Measurements from ENCODE around the gene GRIN2A. TPM values are rescaled to one million over a fixed set of nuclear protein-coding genes. Genes with fewer than 3 reads are reported as not detected.

GRIN2A gene
- total RNA-seq, 2 experiments from 2014 or later, result not detected

DNA sequence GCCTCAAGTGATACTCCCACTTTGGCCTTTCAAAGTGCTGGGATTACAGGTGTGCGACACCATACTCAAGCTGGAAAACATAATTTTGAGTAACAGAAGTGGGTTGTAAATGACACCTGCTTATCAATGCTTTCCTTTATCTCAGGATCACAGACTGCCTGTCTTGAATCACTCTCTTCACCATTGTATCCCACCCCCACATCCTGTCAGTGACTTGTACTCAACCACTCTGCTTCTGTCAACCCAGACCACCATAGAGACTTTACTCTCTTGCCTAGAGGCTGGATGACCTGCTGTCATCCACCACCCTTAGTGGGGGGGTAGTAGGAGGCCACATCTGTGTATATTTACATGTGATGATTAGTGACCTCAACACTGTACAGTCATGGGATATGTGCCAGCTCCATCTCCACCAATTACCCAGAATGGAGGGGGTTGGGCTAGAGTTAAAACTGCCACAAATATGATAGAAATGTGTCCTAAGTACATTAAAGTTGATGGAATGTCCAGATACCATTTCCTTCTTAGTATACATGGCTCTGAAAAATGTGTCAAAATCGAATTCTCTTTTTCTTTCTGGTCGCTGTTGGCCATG lies 338.7 kb downstream of the GRIN2A start:
- intact Hi-C loops (cut with micrococcal nuclease), result no loop called here
- no peaks in the 10 kb centered on the region for H3K27me3 Mint-ChIP-seq
- H3K4me1 Mint-ChIP-seq (ENCODE audit: low read depth), result no peaks in the 10 kb centered on the region
- no peak overlapping the region for H3K4me3 Mint-ChIP-seq
- DNase-seq, result no peak
- H3K9me3 Mint-ChIP-seq, result no peaks in the 10 kb centered on the region
- ChIA-PET CTCF (no interaction called here), POLR2A (no interaction called here)
- H3K27ac Mint-ChIP-seq, result no peak overlapping the region
- no peaks in the 10 kb centered on the region for H3K36me3 Mint-ChIP-seq

DNA sequence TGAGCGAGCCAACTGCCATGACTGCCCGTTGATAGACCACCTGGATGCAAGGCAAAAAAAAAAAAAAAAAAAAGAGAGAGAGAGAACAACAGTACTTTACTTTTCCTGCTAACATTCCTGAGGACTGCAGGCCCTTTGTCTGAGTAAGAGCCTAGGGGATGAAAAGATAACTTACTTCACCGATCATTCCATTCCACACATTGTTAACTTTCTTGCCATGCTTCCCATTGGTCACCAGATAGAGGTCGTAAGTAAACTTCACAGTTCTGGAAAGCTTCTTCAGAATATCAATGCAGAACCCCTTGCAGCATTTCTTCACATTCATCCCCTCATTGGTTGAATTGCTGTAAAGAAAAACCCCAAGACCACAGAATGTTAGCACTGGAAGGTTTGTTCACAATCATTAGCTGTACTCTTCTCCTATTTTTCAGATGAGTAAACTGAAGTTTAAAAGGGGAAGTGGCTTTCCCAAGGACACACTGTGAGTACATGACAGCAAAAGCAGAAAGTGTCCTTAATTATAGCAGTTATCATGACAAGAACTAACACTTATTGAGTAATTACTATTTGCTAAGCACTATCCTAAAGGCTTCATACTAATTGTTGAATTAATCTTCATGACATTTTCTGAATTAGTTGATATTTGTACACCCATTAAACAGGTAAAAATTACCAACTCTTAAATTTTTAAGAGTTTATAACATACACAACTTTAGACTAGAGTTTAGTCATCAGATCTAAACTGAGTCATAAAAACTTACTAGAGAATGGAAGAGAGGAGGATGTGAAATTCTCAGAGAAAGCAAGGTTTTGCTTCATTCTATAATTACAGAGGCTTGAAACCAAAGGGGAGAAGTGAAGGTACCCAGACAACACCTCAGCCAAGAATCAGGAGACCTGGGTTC lies 341.2 kb downstream of the GRIN2A start:
- Mint-ChIP-seq H3K27ac (no peak overlapping the region), H3K4me1 (ENCODE audit: low read depth) (no peaks in the 10 kb centered on the region), H3K4me3 (no peak overlapping the region), H3K27me3 (no peaks in the 10 kb centered on the region), H3K36me3 (no peaks in the 10 kb centered on the region), H3K9me3 (peaks cover 3% of the 10 kb centered on the region)
- CTCF ChIA-PET, result no interaction called here
- intact Hi-C loops (cut with micrococcal nuclease), result no loop called here
- POLR2A ChIA-PET, result no interaction called here
- no peak for DNase-seq

DNA sequence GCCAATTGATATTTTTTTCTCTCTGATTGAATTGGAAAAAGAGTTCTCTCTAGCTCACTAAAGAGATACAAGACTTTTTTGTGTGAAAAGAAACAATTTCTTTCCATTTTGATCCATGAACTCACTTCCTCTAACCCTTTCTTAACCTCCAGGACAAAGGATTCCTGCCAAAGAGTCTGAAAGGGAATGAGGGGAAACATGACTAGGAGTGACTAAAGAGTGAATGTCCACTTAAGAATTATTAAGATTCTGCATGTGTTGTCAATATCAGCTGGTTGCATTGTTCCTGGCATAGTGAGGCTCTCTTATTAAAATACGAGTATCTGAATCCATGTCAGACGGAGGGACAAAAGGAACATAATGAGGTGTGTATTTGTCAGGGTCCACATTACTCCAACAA lies 344.7 kb downstream of the GRIN2A start:
- CTCF ChIA-PET, result interaction anchor here (0.6 kb wide), 1 partner anchor 10 kb away, joined by 3 read pairs; no protein-coding TSS in a partner anchor
- no peak for DNase-seq
- intact Hi-C loops (cut with micrococcal nuclease), result no loop called here
- Mint-ChIP-seq H3K36me3 (no peaks in the 10 kb centered on the region), H3K4me3 (no peak overlapping the region), H3K27ac (no peak overlapping the region), H3K27me3 (no peaks in the 10 kb centered on the region), H3K9me3 (peaks cover 3% of the 10 kb centered on the region), H3K4me1 (ENCODE audit: low read depth) (no peaks in the 10 kb centered on the region)
- POLR2A ChIA-PET, result no interaction called here

DNA sequence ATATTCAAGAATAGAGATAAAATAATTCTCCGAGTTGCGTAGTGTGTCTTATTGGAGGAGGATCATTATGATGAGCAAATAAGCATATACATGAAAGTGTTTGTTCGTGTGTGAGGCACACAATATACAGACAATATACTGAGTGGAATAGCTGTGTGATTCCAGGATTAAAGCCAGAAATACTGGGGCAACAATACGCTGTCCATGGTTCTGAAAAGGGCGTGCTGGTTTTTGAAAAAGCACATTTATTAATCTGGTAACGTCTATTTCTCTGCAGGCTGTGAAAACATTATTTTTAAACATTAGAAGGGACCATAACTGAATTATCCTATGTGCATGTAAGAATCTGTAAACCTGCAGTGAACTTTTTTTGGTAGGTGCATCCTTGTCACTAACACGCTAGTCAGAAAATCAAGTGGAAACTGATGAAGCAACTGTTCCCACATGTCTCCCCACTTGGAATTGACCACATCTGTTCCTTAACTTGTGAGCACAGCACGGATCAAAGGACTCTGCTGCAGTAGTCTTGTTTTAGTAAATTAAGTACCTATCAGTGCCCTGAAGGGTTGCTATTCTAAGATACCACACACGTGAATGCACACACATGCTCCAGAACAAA lies 346.0 kb downstream of the GRIN2A start:
- Mint-ChIP-seq H3K4me1 (ENCODE audit: low read depth) (no peaks in the 10 kb centered on the region), H3K9me3 (peaks cover 3% of the 10 kb centered on the region), H3K4me3 (no peak overlapping the region), H3K27ac (no peak overlapping the region), H3K36me3 (no peaks in the 10 kb centered on the region), H3K27me3 (no peaks in the 10 kb centered on the region)
- DNase-seq, result no peak
- POLR2A ChIA-PET, result no interaction called here
- CTCF ChIA-PET, result no interaction called here
- intact Hi-C loops (cut with micrococcal nuclease), result no loop called here

DNA sequence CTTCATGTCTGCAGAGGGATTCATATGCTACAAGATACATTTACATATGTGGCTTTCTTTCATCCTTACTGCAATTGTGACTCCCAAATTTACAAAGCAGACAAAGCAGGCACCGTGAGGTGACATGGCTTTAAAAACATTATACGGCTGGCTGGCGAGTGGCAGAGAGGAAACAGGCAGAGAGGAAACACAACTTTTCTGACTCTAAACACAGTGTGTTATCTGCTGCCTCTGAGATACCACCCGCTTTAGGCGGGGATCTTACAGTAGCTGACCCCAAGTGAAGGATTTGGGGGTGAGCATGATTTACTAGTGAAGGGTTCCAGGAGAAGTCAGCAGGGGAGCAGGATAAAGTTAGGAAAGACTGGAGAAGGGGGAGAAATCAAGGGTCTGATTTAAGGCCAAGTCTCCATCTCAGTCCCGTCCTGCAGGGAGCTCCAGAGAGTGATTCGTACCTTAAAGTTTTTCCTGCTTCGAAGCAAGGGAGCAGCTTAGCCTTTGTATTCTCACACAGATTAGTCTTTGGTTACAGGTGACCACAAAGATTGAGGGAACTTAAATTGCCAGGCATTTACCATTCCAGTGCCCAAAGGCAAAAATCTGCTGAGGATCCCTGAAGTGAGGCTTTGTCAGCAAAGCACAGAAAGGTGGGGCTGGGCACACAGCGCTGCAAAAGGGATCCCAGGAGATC lies 355.0 kb downstream of the GRIN2A start:
- POLR2A ChIA-PET, result no interaction called here

DNA sequence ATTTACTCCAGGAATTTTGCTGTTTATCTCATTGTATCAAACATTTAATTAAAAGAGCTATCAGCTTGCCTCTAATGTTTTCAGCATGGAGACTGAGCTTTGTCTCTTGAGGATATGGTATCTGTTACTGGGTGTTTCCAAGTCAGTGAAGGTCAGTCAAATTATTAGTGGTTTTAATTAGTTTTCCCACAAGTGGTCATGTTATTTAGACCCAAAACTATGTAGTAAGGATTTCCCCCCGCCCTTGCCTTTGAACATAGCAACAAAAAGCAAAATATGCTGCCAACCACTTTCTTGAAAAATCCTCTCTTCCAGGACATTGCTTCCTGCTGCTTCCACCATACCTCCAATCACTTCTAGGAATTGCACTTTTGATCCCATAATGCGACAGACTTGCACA lies 355.6 kb downstream of the GRIN2A start:
- intact Hi-C loops (cut with micrococcal nuclease), result no loop called here
- Mint-ChIP-seq H3K36me3 (no peaks in the 10 kb centered on the region), H3K27ac (no peak overlapping the region), H3K9me3 (no peaks in the 10 kb centered on the region), H3K4me3 (no peak overlapping the region), H3K4me1 (ENCODE audit: low read depth) (no peaks in the 10 kb centered on the region), H3K27me3 (no peaks in the 10 kb centered on the region)
- ChIA-PET POLR2A (no interaction called here), CTCF (no interaction called here)
- DNase-seq, result no peak

More for the DNA sequence above, 355.0 kb downstream of the GRIN2A start:
- no peak for DNase-seq
- intact Hi-C loops (cut with micrococcal nuclease), result no loop called here
- H3K36me3 Mint-ChIP-seq, result no peaks in the 10 kb centered on the region
- CTCF ChIA-PET, result interaction anchor here (0.6 to 0.8 kb wide), 2 partner anchors 11 to 12 kb away, joined by 3 read pairs; no protein-coding TSS in a partner anchor
- no peak overlapping the region for H3K27ac Mint-ChIP-seq
- H3K27me3 Mint-ChIP-seq, result no peaks in the 10 kb centered on the region
- no peaks in the 10 kb centered on the region for H3K9me3 Mint-ChIP-seq
- no peak overlapping the region for H3K4me3 Mint-ChIP-seq
- H3K4me1 Mint-ChIP-seq (ENCODE audit: low read depth), result no peaks in the 10 kb centered on the region

DNA sequence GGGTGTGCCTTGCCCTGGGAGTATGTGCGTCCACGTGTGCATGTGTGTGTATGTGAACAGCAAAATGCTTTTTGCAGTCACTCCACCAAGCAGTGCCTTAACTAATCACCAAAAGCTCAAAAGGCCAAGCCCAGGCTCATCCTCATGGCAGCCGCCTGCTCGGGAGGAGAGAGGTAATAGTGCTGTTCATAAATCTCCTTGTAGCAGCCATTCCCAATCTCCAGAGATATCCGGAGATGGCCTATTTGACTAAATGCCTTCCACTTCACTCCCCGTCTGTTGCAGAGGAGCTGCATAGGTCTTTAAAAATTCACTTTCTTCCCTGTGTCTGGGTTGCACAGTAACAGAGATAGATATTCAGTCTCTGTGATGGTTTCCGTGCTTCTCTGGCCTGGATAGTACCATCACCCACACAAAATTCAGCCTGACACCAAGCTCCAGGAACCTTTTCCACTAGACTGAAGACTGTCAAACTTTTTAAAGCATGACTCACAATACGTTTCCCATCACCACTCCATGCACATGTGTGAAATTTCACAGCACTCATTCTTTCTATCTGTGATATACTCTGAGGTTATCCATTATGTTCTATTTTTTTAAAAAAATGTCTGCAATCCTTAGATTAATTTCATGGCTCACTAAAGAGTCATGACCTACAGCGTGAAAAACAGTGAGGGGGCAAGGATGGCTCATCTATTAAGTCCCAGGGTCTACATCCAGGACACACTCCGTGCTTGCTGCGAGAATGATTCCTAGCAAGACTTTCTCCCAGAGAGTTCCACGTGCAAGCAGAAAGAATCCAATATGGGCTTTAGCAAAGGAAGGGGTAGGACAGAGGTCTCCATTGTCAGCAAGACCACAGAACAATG lies 357.8 kb downstream of the GRIN2A start:
- no peaks in the 10 kb centered on the region for H3K36me3 Mint-ChIP-seq
- H3K27ac Mint-ChIP-seq, result no peak overlapping the region
- H3K4me1 Mint-ChIP-seq (ENCODE audit: low read depth), result no peaks in the 10 kb centered on the region
- no peak overlapping the region for H3K4me3 Mint-ChIP-seq
- intact Hi-C loops (cut with micrococcal nuclease), result no loop called here
- CTCF ChIA-PET, result no interaction called here
- H3K27me3 Mint-ChIP-seq, result no peaks in the 10 kb centered on the region
- DNase-seq, result no peak
- H3K9me3 Mint-ChIP-seq, result no peaks in the 10 kb centered on the region
- POLR2A ChIA-PET, result no interaction called here

DNA sequence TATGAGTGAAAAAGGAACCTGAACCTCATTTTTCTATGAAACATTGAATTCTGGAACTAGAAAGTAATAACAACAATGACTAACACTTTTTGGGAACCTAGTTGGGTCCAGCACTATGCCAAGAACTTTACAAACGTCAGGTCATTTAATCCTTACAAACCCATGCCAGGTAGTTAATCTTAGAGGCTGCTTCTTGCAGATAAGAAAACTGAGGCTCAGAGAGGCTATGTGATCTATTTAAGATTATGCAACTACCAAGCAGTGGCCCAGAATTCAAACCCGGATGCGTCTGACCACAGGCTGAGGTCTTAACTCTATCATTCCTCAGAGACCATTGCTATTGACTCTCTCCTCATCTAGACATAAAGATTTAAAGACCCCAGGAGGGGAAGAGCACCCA lies 358.7 kb downstream of the GRIN2A start:
- DNase-seq, result no peak
- Mint-ChIP-seq H3K36me3 (no peaks in the 10 kb centered on the region), H3K4me3 (no peak overlapping the region), H3K27me3 (no peaks in the 10 kb centered on the region), H3K4me1 (ENCODE audit: low read depth) (no peaks in the 10 kb centered on the region), H3K9me3 (no peaks in the 10 kb centered on the region), H3K27ac (no peak overlapping the region)
- ChIA-PET POLR2A (no interaction called here), CTCF (no interaction called here)
- intact Hi-C loops (cut with micrococcal nuclease), result no loop called here

DNA sequence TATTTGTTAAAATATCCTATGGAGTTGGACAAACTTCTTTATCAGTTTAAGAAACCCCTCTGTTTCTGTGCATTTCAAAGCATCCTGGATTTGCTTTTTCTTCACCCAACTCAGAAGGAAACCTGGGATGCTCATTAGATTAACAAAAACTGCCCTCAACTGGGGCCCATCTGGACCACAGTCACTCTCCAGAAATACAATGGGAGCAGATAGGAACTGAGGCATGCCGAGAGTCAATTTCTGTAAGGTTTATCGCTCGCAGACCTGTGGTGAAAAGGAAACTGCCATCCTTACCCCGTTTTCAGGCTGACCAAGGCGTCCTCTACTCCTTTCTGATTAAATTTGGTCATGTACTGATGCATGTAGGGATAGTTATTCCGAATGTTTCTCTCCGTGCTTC lies 360.3 kb downstream of the GRIN2A start:
- intact Hi-C loops (cut with micrococcal nuclease), result no loop called here
- DNase-seq, result no peak

DNA sequence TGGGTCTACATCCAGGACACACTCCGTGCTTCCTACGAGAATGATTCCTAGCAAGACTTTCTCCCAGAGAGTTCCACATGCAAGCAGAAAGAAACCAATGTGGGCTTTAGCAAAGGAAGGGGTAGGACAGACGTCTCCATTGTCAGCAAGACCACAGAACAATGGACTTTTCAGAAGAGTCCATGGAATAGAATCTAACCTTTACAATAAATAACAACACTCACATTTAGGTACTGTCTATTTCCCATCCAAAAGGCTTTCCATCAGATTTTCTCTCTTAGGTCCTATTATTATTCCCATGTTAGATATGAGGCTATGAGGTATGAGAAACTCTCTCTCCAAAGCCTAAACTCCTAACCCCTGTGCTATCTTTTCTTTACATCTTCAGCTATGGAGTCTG lies 360.9 kb downstream of the GRIN2A start:
- Mint-ChIP-seq H3K36me3 (no peaks in the 10 kb centered on the region), H3K4me1 (ENCODE audit: low read depth) (no peaks in the 10 kb centered on the region), H3K27me3 (no peaks in the 10 kb centered on the region), H3K9me3 (no peaks in the 10 kb centered on the region), H3K4me3 (no peak overlapping the region), H3K27ac (no peak overlapping the region)
- ChIA-PET CTCF (no interaction called here), POLR2A (no interaction called here)
- intact Hi-C loops (cut with micrococcal nuclease), result no loop called here
- DNase-seq, result no peak

More for the DNA sequence above, 360.3 kb downstream of the GRIN2A start:
- no peak overlapping the region for H3K27ac Mint-ChIP-seq
- POLR2A ChIA-PET, result no interaction called here
- no peaks in the 10 kb centered on the region for H3K36me3 Mint-ChIP-seq
- no peak overlapping the region for H3K4me3 Mint-ChIP-seq
- H3K4me1 Mint-ChIP-seq (ENCODE audit: low read depth), result no peaks in the 10 kb centered on the region
- H3K9me3 Mint-ChIP-seq, result no peaks in the 10 kb centered on the region
- H3K27me3 Mint-ChIP-seq, result no peaks in the 10 kb centered on the region
- CTCF ChIA-PET, result no interaction called here

DNA sequence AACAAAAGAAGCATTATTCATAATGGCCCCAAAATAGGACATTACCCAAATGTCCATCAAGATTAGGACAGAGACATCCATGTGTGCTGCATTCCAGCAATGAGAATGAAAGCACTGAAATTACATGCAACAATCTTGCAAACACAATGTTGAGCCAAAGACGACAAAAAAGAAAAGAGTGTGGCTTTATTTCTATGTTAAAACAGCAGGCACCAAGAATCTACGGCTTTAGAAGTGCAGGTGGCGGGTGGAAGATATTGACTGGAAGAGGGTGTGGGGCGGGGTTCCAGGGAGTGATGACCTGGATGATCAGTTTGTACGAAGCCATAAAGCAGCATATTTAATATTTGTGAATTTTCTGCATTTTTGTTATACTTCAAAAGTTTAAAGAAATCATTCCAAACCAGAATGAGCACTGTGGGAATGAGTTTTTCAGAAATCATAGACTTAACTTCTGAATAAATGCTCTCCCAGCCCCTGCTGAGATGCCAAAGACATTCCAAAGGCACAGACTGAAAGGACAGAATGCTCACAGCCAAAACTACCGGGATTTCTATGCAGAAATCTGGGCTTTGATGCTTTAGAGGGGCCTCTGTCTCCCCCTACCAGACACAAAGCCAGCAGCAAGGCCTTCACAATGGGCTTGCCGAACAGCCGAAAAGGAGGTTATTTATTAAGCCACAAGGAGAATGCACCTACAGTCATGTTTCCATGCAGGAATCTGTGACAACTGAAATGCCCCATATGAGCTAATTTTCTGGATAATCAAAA lies 361.6 kb downstream of the GRIN2A start:
- no peak overlapping the region for H3K27ac Mint-ChIP-seq
- H3K4me1 Mint-ChIP-seq (ENCODE audit: low read depth), result no peaks in the 10 kb centered on the region
- H3K36me3 Mint-ChIP-seq, result no peaks in the 10 kb centered on the region
- CTCF ChIA-PET, result no interaction called here
- POLR2A ChIA-PET, result no interaction called here
- H3K4me3 Mint-ChIP-seq, result no peak overlapping the region
- H3K9me3 Mint-ChIP-seq, result no peaks in the 10 kb centered on the region
- no peaks in the 10 kb centered on the region for H3K27me3 Mint-ChIP-seq
- DNase-seq, result no peak
- intact Hi-C loops (cut with micrococcal nuclease), result no loop called here

All from activated CD4-positive, alpha-beta memory T cell treated with anti-CD3 and anti-CD28 coated beads for 36 hours (primary cell).